GM23248 (cell line): ENCODE results near the gene LRP1.

Source experiments
- EZH2 ChIP-seq: fragments of 200-600 bp; sonication (generic); IDR thresholded peaks from 2 replicates; pipeline ENCODE4 v1.6.1; 2018; ENCODE audit warnings: antibody characterized with exemption, mild to moderate bottlenecking; ENCODE audit not compliant: insufficient read depth, poor library complexity, severe bottlenecking
- EZH2phosphoT487 ChIP-seq: fragments of 200-600 bp; sonication (generic); IDR thresholded peaks from 2 replicates; pipeline ENCODE4 v1.6.1; 2018; ENCODE audit warnings: antibody characterized with exemption, moderate library complexity, mild to moderate bottlenecking, low read depth; ENCODE audit not compliant: insufficient read depth

DNA sequence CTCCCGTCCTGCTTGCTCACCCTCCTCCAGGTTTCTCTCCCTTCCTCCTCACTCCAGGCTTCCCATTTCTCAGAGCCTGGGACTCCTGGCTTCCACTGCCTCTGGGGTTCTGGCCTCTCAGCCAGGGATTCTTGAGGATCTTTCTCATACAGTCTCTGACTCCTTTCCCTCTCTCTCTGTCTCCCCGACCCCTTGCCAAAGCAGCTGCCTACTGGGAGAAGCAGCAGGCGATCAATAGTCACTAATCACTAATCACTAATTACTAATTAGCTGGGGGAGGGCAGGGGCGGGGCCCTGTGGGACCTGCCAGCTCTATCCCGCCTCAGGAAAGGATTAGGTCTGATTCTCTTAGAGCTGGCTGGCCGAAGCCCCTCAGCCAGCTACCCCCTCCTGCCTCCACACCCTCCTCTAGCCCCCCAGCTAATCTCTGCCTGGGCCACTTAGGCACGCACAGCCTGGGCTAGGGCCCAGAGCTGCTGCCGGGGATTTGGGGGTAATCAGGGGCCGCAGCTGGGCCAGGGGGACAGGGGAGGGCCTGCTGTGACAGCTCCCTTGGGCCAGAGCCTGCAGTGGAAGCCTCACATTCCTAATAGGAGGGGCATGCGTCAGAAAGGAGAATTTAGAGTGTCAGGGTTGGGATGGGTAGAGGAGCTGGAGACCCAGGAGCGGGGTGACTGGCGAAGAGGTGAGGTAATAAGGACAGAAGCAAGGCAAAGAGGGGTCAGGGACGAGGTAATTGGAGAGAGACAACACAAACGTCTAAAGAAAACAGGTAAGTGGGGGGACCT is 91.1 kb downstream of the LRP1 start:
- no peak for TF ChIP-seq EZH2
- no peak for TF ChIP-seq EZH2phosphoT487
